Endometrial microvascular endothelial cells (primary cell): ENCODE data around the gene ATP2B1. TPM values are rescaled to one million over a fixed set of nuclear protein-coding genes. Genes with fewer than 3 reads are reported as not detected.

Experiments
- in situ Hi-C: cut with HindIII; loops from 2 replicates; pipeline ENCODE4 v1.10.0; 2017; ENCODE audit warnings: low sequenced_read_pairs, low pct_unique_long_range_greater_than_20kb; ENCODE audit errors: inconsistent ontology term
- total RNA-seq: library from RNA; depleted of rRNA; stranded (reverse); fragments of >200 nt; gene quantifications from one replicate; pipeline ENCODE4 v1.2.3, GENCODE V29; 2015; ENCODE audit errors: inconsistent ontology term

ATP2B1 gene
- total RNA-seq, 1 donor from 2014 or later, result 60.2 TPM

DNA sequence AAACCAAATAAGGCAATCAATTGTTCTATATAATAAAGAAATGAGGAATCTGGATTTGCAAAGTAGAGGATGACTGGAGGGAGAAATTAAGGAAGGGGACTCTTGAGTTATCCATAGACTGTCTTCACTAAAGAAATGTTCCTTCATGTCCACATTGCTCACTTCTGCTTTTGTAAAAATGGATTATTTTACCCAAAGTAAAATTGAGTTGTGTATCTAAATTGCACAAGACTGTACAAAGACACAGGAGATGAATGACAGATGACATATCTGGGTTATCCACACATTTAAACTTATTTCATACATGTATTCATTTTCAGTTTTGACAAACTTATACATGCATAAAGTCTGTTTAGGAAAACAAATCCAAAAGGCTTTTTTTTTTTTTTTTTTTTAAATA lies 11.3 kb downstream of the ATP2B1 start:
- in situ Hi-C loops, result no loop called here

DNA sequence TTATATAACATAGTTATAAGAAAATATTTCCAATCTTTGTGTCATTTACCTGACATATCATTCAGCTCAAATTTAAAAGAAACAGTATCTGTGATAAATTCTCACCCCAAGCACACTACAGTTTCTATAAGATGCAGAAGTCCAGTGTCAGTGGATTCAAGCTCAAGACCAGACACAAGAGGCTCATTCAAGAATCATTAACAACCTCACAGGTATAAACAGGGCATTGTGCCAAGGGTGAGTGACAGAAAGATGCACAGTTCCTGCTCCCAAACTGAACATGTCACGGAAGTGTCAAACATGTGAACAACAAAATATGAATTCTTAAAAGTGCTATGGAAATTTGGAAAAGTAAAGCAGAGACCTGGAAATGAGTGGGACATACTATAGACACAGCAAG lies 12.8 kb downstream of the ATP2B1 start:
- in situ Hi-C loops, result no loop called here

DNA sequence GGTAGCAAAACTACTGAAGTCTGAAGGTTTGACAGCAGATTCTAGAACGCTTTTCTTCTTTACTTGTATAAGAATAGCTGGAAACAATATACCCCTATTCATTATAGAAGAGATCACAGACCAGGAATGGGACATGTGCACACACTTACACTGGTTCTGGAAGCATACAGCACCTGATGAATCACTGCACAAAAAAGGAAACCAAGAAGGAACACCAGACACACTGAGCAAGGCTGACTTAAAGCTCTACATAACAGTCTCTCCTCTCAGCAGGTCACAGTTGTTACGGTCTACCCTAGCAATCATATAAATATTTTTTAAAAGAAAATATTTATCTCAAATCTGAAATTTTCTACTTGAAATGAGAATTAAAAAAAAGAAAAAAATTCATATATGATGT lies 13.5 kb downstream of the ATP2B1 start:
- in situ Hi-C loops, result no loop called here

DNA sequence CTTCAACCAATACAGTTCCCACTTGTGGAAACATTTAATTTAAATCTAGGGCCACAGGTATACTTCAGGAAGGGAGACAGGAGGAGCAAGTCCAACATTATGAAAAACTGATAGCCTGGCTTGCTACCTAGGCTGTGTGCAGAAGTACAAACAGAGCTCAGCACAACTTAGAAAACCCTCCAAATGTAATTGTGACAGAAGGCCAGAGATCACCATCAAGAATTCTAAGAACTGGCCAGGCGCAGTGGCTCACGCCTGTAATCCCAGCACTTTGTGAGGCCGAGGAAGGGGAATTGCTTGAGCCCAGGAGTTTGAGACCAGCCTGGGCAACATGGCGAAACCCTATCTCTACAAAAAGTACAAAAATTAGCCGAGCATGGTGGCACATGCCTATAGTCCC lies 14.1 kb downstream of the ATP2B1 start:
- in situ Hi-C loops, result no loop called here

DNA sequence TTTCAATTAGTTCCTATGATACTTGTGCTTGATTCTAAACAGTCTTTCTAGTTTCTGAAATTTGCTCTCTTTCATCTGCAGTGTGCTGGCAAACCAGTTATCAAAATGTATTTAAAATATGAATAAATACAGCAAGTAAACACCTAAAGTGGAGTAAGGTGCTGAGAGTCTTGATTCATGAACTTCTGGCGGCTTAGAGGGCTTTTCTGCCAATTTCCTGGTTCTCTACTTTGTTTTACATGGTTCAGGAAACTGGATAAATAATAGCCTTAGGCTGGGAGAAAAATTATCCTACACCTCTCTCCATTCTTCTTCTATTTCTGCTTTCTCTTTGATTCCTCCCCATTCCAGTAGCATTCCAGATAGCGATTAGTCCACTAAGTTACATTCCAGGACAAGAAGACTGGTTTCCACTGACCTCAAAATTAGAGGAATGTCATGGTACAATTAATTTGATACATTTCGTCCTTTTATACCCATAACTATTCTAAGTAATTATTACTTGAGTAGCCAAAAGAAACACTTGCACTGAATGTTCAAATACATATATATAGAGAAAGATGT lies 14.9 kb downstream of the ATP2B1 start:
- in situ Hi-C loops, result no loop called here

DNA sequence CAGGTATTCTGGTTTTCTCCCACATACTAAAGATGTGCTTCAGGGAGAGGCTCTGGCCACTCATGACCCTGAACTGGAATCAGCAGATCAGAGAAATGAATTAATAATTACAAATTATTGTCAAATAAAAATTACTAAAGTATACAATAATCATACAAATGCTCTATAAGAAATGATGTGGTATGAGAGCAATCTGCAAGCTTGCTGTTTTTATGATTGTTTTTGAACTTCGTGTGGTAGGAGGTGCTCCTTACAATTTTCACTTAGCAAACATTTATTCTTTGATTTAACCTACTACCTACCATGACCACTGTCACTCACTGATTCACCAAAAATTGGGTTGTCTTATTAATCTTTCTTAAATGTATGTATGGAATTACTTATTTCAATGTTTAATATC lies 16.2 kb downstream of the ATP2B1 start:
- in situ Hi-C loops, result no loop called here

DNA sequence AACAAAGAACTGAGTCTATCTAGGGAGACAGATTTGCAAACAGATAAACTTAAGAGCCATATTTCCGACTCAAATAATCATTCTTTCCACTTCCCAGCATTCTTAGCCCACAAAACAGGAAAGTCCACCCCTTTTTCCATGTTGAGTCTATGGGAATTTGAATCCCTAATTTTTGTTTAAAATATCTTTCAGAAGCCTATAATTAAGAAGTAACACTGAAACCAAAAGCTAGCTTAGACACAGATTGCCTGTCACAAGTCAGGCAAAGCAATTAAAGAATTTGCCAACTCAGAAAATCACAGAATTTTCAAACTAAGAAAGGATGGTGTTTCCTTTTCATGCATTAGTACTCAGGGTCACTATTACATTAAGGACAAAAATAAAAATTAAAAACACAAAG lies 17.0 kb downstream of the ATP2B1 start:
- in situ Hi-C loops, result no loop called here

DNA sequence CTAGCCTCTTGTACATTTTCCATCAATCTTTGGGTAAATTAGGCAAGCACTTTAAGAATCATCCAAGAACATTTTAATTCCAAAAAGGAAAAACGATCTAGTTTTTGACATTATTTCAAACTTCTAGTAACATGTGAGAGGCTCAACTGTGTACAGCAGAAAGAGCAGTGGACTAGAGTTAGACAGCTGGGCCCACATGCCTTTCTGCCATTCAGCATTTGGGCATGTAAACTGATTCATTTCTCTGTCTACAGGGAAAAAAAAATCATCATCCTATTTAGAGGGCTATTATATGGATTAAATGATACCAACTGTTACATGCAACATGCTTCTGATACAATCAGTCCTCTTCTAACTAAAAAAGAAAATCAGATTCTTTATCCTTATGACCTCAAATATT lies 17.7 kb downstream of the ATP2B1 start:
- in situ Hi-C loops, result no loop called here

DNA sequence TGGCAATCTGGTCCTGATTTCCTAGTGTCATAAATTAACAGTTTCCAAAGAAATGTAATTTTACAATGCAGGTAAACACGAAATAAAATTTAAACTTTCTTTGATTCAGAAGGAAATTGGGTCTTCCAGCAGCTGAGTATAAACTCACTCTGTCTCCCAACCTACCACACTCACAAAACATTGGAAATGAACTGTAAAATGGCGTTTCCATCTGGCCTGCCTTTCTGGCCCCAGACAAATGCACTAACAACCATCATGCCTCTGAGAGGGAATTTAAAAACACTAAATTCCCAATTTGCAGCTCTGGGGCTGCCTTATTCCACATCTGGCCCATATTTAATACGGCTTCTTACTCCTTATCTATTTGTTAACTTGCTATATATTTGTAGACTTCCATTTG lies 19.3 kb downstream of the ATP2B1 start:
- in situ Hi-C loops, result no loop called here

DNA sequence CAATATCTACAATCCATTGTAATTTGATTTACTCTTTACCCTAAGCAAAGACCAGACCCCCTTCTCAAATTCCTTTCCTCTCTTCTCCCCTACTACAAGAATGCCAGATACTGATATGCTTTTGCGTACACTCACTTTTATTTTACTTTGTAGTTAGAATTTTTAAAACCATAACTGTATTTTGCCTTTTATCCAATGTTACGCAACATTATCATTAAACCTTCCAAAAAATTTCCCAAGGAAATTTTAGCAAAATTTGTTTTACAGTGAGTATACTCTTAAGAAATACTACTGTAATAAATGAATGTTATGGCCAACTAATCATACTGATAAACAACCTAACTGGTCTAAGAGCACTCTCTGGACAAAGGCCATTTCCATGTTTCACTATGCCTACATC lies 22.3 kb downstream of the ATP2B1 start:
- in situ Hi-C loops, result no loop called here

DNA sequence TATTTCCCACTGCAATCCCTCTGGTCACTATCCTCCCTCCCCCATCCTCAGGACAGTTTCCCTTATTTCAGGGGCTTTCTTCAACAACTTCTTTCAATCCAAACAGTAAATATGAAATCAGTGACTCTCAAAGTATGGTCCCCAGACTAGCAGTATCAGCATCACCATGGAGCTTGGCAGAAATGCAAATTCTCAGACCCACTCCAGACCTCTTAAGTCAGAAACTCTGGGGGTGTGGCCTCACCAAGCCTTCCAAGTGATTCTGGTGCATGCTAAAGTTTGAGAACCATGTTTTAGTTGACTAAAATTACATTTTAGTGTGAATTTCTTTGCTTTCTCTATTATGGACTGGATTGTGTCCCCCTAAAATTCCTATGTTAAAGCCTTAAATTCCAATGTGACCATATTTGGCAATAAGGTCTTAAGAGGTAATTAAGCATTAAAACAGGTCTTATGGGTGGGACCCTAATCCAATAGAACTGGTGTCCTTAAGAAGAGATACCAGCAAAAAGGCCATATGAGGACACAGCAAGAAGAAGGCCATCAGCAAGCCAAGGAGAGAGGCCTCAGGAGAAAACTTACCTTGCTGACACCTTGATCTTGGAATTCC lies 23.2 kb downstream of the ATP2B1 start:
- in situ Hi-C loops, result no loop called here

DNA sequence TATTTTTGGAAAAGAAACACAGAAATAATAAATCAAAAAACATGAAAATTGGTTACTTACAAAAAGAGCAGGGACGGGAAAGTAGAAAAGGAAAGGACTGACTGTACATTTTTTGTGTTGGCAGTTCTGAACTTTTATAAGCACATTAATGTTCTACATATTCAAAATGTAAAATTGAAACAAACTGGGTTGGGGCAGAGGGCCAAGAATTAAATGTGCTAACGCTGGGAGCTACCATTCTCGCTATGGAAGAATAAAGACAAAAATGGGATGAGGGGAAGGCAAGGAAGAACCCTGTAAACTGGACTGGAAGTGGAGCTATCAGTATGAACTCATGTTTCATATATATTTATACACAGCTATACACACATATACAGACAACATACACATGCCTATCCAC lies 24.5 kb downstream of the ATP2B1 start:
- in situ Hi-C loops, result no loop called here

DNA sequence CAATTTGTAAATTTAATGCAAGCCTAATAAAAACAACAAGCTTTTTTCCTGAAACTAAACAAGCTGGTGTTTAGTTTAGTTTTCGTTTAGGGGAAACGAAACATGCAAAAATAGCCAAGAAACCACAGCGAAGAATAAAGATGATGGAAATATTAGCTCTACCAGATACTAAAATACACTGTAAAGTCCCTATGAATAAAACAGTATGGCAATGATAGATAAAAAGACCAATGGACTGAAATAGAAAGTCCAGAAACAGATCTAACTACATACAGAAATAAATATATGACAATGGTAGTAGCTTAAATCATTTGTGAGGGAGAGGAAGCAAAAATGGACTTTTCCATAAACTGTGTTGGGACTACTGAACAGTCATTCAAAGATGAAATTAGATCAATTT lies 26.4 kb downstream of the ATP2B1 start:
- in situ Hi-C loops, result no loop called here

DNA sequence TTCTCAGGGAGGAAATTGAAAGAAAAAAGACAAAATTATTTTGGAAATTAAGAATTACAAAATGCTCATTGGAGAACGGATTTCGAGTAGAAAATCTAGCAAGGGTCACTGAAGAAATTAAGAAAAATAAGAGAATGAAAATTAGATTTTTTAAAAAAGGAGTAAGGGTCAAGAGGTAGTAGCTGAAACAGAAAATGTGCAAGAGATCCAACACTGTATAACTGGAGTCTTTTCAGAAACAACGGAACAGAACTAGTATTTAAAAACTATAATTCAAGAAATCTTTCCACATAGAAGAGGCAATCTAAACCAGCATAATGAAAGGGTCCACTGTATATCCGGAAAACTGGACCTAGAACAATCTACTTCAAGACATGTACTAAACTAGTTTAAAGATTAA lies 28.2 kb downstream of the ATP2B1 start:
- in situ Hi-C loops, result no loop called here

DNA sequence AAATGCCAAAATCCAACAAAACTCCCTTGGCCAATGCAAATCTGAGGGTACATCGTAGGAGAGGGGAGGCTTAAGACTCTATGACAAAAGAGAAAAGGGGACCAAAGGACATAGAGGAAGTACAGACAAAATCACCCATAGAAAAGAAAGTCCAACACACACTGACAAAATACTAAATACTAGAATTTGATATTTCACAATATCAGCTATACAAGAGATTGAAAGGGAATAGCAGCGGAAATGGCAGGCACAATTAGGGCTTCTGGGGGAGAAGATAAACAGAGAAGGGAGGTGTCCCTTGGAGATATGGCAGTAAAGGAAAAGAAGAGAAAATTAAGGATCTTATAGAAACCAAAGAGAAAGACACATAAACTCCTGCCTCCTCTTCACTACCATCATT lies 29.0 kb downstream of the ATP2B1 start:
- in situ Hi-C loops, result no loop called here

DNA sequence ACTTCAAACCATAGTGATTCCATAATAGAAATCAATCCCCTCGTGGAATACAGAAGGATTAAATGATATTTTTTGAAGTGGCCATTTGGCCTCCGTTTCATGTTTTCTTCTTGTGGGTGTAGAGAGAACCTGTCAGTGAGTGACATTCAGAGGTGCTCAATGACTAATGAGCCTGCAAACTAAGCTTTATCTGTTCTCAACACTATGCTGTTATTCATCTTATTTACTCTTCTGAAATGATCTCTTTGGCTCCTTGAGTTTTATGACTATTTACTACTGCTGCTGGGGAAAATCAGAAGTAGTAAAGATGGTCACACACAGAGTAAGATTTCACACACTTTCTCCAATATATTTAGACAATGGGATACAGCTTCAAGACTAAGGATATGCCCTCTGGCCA lies 30.4 kb downstream of the ATP2B1 start:
- in situ Hi-C loops, result no loop called here

DNA sequence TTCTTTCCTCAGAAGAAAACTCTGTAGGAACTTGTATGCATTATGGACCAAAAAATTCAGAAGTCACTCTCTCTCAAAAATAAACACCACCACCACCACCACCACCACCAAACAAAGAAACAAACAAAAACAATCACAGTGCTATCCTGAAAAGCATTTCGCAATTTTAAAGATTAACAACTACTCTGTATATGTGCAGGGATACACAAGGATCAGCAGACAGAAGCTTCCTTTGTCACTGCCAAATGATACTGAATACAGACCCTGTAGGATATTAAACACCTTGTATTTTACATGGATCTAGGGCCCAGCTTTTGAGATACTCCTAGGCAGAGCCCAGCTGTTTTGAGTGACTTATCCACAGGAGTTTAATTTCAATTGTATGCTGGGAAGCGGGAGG lies 31.7 kb downstream of the ATP2B1 start:
- in situ Hi-C loops, result no loop called here

DNA sequence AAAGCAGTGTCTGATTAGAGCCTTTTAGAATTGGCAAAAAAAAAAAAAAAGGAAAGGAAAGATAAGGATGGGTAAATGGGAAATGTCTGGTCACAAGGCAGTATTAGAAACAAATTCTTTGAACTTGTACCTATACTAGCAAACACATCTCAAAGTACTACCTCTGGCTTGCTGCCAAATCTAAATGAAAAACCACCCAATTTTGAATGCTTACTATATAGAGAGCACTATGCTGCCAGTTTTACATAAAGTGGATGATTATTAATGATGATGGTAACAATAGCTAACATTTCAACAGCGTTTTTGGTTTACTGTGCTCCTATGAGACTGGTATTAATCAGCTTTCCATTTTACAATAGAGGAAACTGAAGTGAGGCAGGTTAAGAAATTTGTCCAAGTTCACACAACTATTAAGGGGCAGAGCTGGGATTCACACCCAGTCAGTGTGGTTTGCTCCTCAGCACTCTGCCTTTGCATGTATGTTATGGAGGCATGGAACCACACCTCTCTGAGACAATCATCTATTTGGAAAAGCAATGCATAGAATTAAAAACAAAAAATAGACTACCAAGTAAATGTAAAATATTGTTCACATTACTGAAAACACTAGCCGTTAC lies 34.2 kb downstream of the ATP2B1 start:
- in situ Hi-C loops, result no loop called here

DNA sequence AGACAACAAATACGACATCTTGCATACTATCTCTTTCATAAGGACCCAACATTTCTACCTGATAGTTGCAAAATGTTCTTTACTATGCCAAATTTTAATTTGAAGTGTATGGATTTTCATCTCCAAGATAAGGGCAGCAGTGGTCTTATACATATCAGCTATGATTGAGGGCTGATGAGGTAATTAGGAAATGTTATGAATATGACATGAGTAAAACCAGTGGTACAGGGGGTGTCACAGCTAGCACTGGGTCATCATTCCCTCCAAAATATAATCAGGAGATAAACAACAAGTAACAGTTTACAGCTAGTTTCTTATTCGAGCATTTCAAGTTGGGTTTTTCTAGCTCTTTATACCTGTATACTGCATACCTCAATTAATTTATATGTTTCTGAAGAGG lies 35.0 kb downstream of the ATP2B1 start:
- in situ Hi-C loops, result no loop called here

DNA sequence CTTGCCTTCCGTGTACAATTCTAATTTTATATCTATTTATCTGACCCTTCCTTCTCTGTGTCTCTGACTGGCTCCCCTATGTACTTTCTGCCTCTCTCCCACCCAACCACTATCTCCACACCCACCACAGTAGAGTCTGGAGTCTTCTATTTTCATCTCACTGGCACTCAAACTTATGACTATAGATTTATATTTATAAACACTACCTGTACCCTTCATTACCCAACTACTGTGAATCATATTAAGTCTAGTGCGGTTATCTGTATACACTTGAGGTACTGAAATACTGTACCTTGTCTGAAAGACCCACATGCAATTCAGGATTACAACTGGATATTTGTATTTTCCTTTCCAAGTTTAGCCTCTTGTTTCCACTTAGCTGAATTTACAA lies 36.1 kb downstream of the ATP2B1 start:
- in situ Hi-C loops, result no loop called here

DNA sequence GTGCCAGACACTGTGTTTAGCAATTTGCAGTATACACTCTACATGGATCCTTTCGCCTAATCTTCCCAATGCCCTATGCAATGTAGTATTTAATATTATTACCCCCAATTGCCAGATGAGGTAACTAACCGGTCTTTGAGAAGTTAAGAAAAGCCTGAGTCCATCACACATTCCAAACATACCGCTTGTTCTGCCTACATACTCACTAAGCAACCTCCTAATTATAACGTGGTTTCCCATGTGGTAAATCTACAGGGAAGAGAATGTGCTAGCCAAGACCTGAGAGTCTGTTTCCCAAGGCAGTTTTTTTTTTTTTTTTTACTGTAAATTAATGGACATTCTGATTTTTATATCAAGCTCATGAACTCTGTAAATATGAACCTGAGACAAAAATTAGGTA lies 37.2 kb downstream of the ATP2B1 start:
- in situ Hi-C loops, result no loop called here
